HG02678 (cell line): ENCODE results near the gene BTNL9.
"Not testable (repeated sequence)": the region's sequence is repeated elsewhere in the genome, so short reads cannot be mapped to it uniquely, and the experiment has no call there.

ENCODE experiments used
- ATAC-seq: cut with Tn5 transposase; IDR thresholded peaks from one replicate; pipeline ENCODE4 v1.9.1; 2021; ENCODE audit warnings: mild to moderate bottlenecking, moderate library complexity; ENCODE audit not compliant: unreplicated experiment

Gene BTNL9

DNA sequence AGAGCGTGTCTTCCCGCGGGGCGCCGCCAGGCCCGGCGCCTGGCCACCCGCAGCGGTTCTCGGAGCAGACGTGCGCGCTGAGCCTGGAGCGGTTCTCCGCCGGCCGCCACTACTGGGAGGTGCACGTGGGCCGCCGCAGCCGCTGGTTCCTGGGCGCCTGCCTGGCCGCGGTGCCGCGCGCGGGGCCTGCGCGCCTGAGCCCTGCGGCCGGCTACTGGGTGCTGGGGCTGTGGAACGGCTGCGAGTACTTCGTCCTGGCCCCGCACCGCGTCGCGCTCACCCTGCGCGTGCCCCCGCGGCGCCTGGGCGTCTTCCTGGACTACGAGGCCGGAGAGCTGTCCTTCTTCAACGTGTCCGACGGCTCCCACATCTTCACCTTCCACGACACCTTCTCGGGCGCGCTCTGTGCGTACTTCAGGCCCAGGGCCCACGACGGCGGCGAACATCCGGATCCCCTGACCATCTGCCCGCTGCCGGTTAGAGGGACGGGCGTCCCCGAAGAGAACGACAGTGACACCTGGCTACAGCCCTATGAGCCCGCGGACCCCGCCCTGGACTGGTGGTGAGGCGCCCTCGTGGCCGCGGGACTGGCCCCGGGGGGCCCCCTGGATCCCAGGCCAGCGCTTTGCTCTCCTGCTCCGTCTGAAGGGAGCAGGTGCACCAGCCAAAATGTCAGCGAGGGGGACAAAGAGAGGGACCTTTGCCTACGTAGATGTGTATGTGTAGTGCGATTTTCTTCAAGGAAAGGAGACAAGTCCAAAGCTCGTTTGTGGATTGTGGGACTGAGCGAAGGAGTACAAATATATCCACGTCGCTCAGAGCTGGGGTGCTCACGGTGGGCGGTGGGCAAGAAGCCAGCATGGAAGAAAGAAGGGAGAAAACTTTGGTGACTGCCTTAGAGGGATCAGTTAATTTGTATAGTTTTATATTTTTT is 19.5 kb downstream of the BTNL9 start:
- no peak for ATAC-seq

- no peak for ATAC-seq
These were observed 20.1 kb downstream of the BTNL9 start for GRCh38 chr5:181060231-181060590.

- no peak for ATAC-seq
These were observed 20.9 kb downstream of the BTNL9 start for GRCh38 chr5:181060924-181061323.

- ATAC-seq: no peak
These were observed 21.6 kb downstream of the BTNL9 start for GRCh38 chr5:181061645-181062044.

- ATAC-seq: no peak
These were observed 22.6 kb downstream of the BTNL9 start for GRCh38 chr5:181062631-181063030.

- ATAC-seq: no peak
These were observed 23.4 kb downstream of the BTNL9 start for GRCh38 chr5:181063514-181063913.

- ATAC-seq: no peak
These were observed 24.9 kb downstream of the BTNL9 start for GRCh38 chr5:181064987-181065386.

DNA sequence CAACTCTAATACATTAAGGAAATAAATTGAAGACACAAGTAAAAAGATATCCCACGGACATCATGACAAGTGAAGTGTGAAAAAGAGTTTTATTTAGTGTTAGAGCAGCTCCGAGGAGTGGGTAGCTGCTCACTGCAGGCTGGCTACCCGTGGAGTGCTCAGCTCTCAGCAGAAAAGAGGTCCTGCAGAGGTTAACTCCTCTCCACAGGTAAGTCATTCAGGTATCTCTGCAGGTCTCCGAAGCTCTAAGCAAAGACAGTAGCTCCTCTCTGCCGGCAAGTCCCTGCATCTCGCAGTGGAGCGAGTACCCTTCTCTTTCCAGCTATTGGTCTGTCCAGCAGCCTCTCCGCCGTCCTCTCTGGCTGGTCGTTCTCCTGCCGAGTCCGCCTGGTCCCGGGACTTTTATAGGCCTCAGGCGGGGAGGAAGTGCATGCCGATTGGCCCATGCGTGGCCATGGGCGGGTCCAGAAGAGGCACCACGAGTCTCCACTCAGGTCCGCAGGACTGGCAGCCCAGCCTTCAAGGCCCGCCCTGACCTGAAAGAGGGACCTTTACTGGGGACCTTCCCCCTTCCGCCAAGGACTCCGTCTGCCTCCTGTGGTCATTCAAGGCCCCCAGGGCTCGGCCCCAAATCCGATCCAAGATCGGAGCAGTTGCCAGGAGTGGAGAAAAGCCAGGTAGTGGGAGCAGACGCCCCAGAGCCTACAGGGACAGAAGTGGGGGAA is 29.9 kb downstream of the BTNL9 start:
- no peak for ATAC-seq

DNA sequence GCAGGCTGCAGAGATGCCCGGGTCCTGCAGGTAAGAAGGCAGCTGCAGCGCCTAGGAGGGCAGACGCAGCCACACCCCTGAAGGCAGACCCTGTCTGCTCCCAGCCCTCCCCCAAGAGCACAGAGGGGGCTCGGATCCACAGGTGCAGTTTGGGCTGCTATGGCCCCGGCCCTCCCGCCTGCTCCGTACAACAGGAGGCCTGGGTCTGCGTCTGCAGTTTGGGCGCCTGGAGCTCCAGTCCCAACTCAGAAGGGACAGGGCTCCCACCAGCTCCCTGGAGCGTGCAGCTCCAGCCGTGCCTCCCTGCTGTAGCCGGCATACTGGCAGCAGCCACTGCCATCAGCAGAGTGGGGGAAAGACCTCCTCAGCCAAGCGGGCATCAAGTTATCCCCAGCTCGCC is 30.5 kb downstream of the BTNL9 start:
- ATAC-seq: no peak

GRCh38 chr5:181071257-181071656 is 31.2 kb downstream of the BTNL9 start:
- ATAC-seq: no peak

GRCh38 chr5:181076920-181077319 is 36.9 kb downstream of the BTNL9 start:
- no peak for ATAC-seq

DNA sequence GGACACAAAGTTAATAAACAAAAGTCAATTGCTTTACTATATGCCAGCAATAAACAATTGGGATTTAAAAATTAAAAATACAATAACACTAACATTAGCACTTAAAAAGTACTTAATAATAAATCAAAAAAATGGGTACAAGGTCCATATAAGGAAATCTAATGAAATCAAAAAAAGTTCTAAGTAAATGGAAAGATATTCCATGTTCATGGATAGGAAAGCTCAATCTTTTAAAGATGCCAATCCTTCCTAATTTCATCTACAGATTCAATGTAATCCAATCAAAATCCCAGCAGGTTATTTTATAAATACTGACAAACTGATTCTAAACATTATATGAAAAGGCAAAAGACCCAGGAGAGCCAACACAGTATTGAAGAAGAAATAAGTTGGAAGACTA is 41.9 kb downstream of the BTNL9 start:
- no peak for ATAC-seq

GRCh38 chr5:181084621-181085195 is 44.6 kb downstream of the BTNL9 start:
- no peak for ATAC-seq

DNA sequence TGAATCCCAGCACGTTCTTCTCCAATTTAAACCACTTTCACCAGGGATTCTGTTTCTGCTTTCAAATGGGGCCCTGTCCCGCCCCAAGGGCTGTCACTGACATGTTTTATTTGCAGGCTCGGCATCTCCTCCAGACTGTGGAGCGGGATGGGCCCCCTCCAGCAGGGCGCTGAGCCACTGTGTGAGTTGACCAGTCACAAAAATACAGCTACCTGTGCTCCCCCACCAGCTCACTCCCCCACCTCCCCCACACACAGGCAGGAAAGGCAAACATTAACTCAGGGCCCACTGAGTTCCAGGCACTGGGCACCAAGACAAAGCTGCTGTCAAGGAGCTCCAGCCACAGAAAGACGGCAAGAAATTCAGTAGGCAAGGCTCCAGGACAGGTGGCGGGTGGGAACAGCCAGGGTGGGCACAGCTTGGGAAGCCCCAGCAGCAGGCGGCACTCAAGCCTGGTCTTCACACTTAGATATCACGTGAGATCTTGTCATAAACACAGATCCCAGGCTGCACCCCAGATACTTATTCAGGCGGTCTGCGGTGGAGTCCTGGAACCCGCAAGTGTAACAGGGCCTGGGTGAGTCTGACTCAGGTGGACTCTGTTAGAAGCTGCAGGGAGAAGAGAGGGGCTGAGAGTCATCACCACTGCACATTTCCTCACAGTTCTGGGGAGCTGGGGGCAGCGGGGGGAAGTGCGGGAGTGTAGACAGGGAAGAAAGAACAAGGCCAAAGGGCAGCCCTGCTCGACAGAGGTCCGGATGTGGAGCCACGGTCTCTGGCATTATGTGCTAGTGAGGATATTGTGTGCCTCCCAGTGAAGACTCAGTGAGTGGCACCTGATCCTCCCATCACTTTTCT is 46.2 kb downstream of the BTNL9 start:
- no peak for ATAC-seq

- ATAC-seq: no peak
These were observed 46.8 kb downstream of the BTNL9 start for GRCh38 chr5:181086884-181087205.

- ATAC-seq: no peak
These were observed 47.2 kb downstream of the BTNL9 start for GRCh38 chr5:181087309-181087708.

- ATAC-seq: no peak
These were observed 48.2 kb downstream of the BTNL9 start for GRCh38 chr5:181088289-181088688.

DNA sequence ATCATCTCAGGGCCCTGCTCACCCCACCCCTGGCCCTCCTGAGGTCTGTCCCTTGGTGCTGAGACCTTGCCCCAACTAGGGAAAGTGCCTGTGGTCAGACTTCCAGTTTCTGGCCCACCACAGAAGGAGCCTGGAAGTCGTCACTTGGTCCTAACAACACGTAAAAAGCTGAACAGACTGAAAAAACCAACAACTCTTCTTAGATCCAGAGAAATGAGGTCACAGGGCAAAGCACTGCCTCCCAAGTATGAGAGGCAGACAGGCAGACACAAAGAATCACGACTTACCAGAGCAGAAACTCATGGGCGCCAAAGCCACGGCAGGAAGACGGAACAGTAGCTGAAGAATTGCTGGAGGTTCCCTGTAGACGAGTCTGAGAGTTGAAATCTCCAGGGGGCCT is 52.4 kb downstream of the BTNL9 start:
- no peak for ATAC-seq

- not testable (repeated sequence) for ATAC-seq
These were observed 55.1 kb downstream of the BTNL9 start for GRCh38 chr5:181095162-181095561.

GRCh38 chr5:181096721-181097382 is 56.8 kb downstream of the BTNL9 start:
- ATAC-seq: not testable (repeated sequence)

DNA sequence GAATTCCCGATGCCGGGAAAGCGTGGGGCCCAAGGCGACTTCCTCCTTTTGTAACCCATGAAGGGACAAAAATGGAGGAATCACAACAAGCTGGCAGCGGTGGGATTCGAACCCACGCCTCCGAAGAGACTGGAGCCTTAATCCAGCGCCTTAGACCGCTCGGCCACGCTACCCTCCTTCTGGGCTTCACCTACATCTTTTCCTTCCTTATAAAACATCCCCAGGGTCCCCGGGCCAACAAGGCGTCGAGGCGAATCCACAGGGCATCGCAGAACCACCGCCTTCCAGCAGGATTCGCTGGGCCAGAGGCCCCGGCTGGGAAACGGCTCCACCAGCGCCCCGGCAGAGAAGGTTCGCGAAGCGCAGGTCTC is 57.3 kb downstream of the BTNL9 start:
- ATAC-seq: not testable (repeated sequence)
